Activated CD4-positive, alpha-beta memory T cell treated with anti-CD3 and anti-CD28 coated beads for 36 hours (primary cell): ENCODE data around the gene SLCO2A1. TPM values are rescaled to one million over a fixed set of nuclear protein-coding genes. Genes with fewer than 3 reads are reported as not detected.

Experiments used
- CTCF ChIA-PET: fragments of 350-600 bp; sonication (Branson Sonifier 250); formaldehyde crosslinking; loops from one replicate; lab custom pipeline; 2021; ENCODE audit warnings: antibody characterized with exemption, inconsistent platforms; lab: Charles Lee
- POLR2A ChIA-PET: fragments of 350-600 bp; sonication (Branson Sonifier 250); formaldehyde crosslinking; loops from one replicate; lab custom pipeline; 2021; ENCODE audit warnings: antibody characterized with exemption; lab: Charles Lee
- DNase-seq: peaks from one replicate; pipeline ENCODE4 v3.0.0-alpha.2; 2020
- H3K27ac Mint-ChIP-seq: one replicate; pipeline ENCODE4 v1.8.0; 2021; ENCODE audit warnings: mixed read lengths
- H3K27me3 Mint-ChIP-seq: one replicate; pipeline ENCODE4 v1.8.0; 2021; ENCODE audit warnings: mixed read lengths
- H3K36me3 Mint-ChIP-seq: one replicate; pipeline ENCODE4 v1.8.0; 2021; ENCODE audit warnings: mixed read lengths
- H3K4me1 Mint-ChIP-seq: one replicate; pipeline ENCODE4 v1.8.0; 2021; ENCODE audit warnings: low read depth, mixed read lengths
- H3K4me3 Mint-ChIP-seq: one replicate; pipeline ENCODE4 v1.8.0; 2021; ENCODE audit warnings: mild to moderate bottlenecking, mixed read lengths
- H3K9me3 Mint-ChIP-seq: one replicate; pipeline ENCODE4 v1.8.0; 2021; ENCODE audit warnings: mixed read lengths
- intact Hi-C: fragments of 100-400 bp; cut with micrococcal nuclease; formaldehyde crosslinking; loops from one replicate; pipeline ENCODE4 v1.15.1; 2023
- total RNA-seq, 2 experiments: library from RNA; stranded (reverse); gene quantifications; one replicate each; pipeline ENCODE4 v1.2.3, GENCODE V29; 2021

SLCO2A1 gene
- total RNA-seq, 2 experiments from 2014 or later = not detected

- DNase-seq = no peak
- intact Hi-C loops = loop anchor here (10.0 kb wide), 1 partner anchor 540 kb away; no protein-coding TSS in a partner anchor
- Mint-ChIP-seq H3K9me3 (no peaks in the 10 kb centered on the region), H3K27me3 (peaks cover 3% of the 10 kb centered on the region), H3K4me3 (no peak overlapping the region), H3K36me3 (no peaks in the 10 kb centered on the region), H3K27ac (peak overlapping the region; percentile 42), H3K4me1 (no peaks in the 10 kb centered on the region)
- CTCF ChIA-PET = no interaction called here
- POLR2A ChIA-PET = no interaction called here
These were observed 94.5 kb downstream of the SLCO2A1 start for GRCh38 chr3:133934996-133935842.

- Mint-ChIP-seq H3K27me3 (peaks cover 3% of the 10 kb centered on the region), H3K36me3 (no peaks in the 10 kb centered on the region), H3K27ac (no peak overlapping the region), H3K4me3 (no peak overlapping the region), H3K9me3 (no peaks in the 10 kb centered on the region), H3K4me1 (no peaks in the 10 kb centered on the region)
- ChIA-PET POLR2A (no interaction called here), CTCF (no interaction called here)
- DNase-seq = no peak
- intact Hi-C loops = loop anchor here (10.0 kb wide), 1 partner anchor 540 kb away; no protein-coding TSS in a partner anchor
These were observed 95.4 kb downstream of the SLCO2A1 start for GRCh38 chr3:133934073-133934970.

GRCh38 chr3:133933097-133934024, 96.4 kb downstream of the SLCO2A1 start:
- Mint-ChIP-seq H3K27me3 (peaks cover 7% of the 10 kb centered on the region), H3K4me1 (no peaks in the 10 kb centered on the region), H3K36me3 (no peaks in the 10 kb centered on the region), H3K27ac (no peak overlapping the region), H3K9me3 (no peaks in the 10 kb centered on the region), H3K4me3 (no peak overlapping the region)
- intact Hi-C loops = loop anchor here (10.0 kb wide), 1 partner anchor 541 kb away; no protein-coding TSS in a partner anchor
- POLR2A ChIA-PET = no interaction called here
- DNase-seq = no peak
- CTCF ChIA-PET = no interaction called here

- ChIA-PET CTCF (no interaction called here), POLR2A (no interaction called here)
- intact Hi-C loops = loop anchor here (10.0 kb wide), 1 partner anchor 543 kb away; no protein-coding TSS in a partner anchor
- H3K4me1 Mint-ChIP-seq = peaks cover 6% of the 10 kb centered on the region
- no peak overlapping the region for H3K4me3 Mint-ChIP-seq
- peaks cover 12% of the 10 kb centered on the region for H3K27me3 Mint-ChIP-seq
- no peak for DNase-seq
- H3K9me3 Mint-ChIP-seq = no peaks in the 10 kb centered on the region
- H3K36me3 Mint-ChIP-seq = no peaks in the 10 kb centered on the region
- H3K27ac Mint-ChIP-seq = no peak overlapping the region
These were observed 97.7 kb downstream of the SLCO2A1 start for GRCh38 chr3:133932009-133932408.

- no peak for DNase-seq
- H3K36me3 Mint-ChIP-seq = no peaks in the 10 kb centered on the region
- no peak overlapping the region for H3K27ac Mint-ChIP-seq
- ChIA-PET CTCF (no interaction called here), POLR2A (no interaction called here)
- intact Hi-C loops = loop anchor here (10.0 kb wide), 1 partner anchor 544 kb away; no protein-coding TSS in a partner anchor
- peaks cover 12% of the 10 kb centered on the region for H3K27me3 Mint-ChIP-seq
- no peaks in the 10 kb centered on the region for H3K9me3 Mint-ChIP-seq
- H3K4me1 Mint-ChIP-seq = peaks cover 6% of the 10 kb centered on the region
- H3K4me3 Mint-ChIP-seq = no peak overlapping the region
These were observed 98.6 kb downstream of the SLCO2A1 start for GRCh38 chr3:133931084-133931483.

GRCh38 chr3:133930341-133930933, 99.3 kb downstream of the SLCO2A1 start:
- intact Hi-C loops = loop anchor here (10.0 kb wide), 1 partner anchor 544 kb away; no protein-coding TSS in a partner anchor
- Mint-ChIP-seq H3K4me1 (peaks cover 6% of the 10 kb centered on the region), H3K9me3 (no peaks in the 10 kb centered on the region), H3K27me3 (peaks cover 9% of the 10 kb centered on the region), H3K36me3 (no peaks in the 10 kb centered on the region), H3K4me3 (no peak overlapping the region), H3K27ac (no peak overlapping the region)
- no peak for DNase-seq
- POLR2A ChIA-PET = no interaction called here
- CTCF ChIA-PET = interaction anchor here (1.4 kb wide), 1 partner anchor 281 kb away, joined by 6 read pairs; no protein-coding TSS in a partner anchor

- peaks cover 10% of the 10 kb centered on the region for H3K27me3 Mint-ChIP-seq
- H3K27ac Mint-ChIP-seq = no peak overlapping the region
- ChIA-PET POLR2A (no interaction called here), CTCF (interaction anchor here (1.5 to 2.0 kb wide), 2 partner anchors 10 to 111 kb away, joined by 3 to 16 read pairs; no protein-coding TSS in a partner anchor)
- H3K9me3 Mint-ChIP-seq = no peaks in the 10 kb centered on the region
- H3K4me1 Mint-ChIP-seq = peaks cover 6% of the 10 kb centered on the region
- H3K4me3 Mint-ChIP-seq = no peak overlapping the region
- intact Hi-C loops = loop anchor here (5.0 to 10.0 kb wide), 3 partner anchors 354 to 1202 kb away; partner anchors contain the start of gene CDV3
- H3K36me3 Mint-ChIP-seq = no peaks in the 10 kb centered on the region
- no peak for DNase-seq
These were observed 100.7 kb downstream of the SLCO2A1 start for GRCh38 chr3:133928903-133929607.

- Mint-ChIP-seq H3K4me1 (peaks cover 6% of the 10 kb centered on the region), H3K9me3 (no peaks in the 10 kb centered on the region), H3K27me3 (peaks cover 10% of the 10 kb centered on the region), H3K27ac (no peak overlapping the region), H3K36me3 (no peaks in the 10 kb centered on the region), H3K4me3 (no peak overlapping the region)
- no peak for DNase-seq
- POLR2A ChIA-PET = no interaction called here
- intact Hi-C loops = loop anchor here (5.0 to 10.0 kb wide), 3 partner anchors 354 to 1201 kb away; partner anchors contain the start of gene CDV3
- CTCF ChIA-PET = interaction anchor here (0.8 to 2.0 kb wide), 5 partner anchors 9 to 266 kb away, joined by 3 to 16 read pairs (median 3); no protein-coding TSS in a partner anchor
These were observed 101.4 kb downstream of the SLCO2A1 start for GRCh38 chr3:133928136-133928893.

GRCh38 chr3:133927540-133928066, 102.1 kb downstream of the SLCO2A1 start:
- intact Hi-C loops = loop anchor here (1.0 to 10.0 kb wide), 5 partner anchors 108 to 1200 kb away; partner anchors contain the start of gene CDV3
- DNase-seq = peak; percentile 72
- peaks cover 6% of the 10 kb centered on the region for H3K4me1 Mint-ChIP-seq

More at GRCh38 chr3:133927540-133928066, 102.1 kb downstream of the SLCO2A1 start:
- H3K27ac Mint-ChIP-seq = no peak overlapping the region
- CTCF ChIA-PET = interaction anchor here (0.8 to 2.0 kb wide), 5 partner anchors 9 to 265 kb away, joined by 3 to 16 read pairs (median 3); no protein-coding TSS in a partner anchor
- H3K27me3 Mint-ChIP-seq = peaks cover 10% of the 10 kb centered on the region
- H3K36me3 Mint-ChIP-seq = no peaks in the 10 kb centered on the region
- POLR2A ChIA-PET = no interaction called here
- H3K4me3 Mint-ChIP-seq = peak overlapping the region; percentile 38
- H3K9me3 Mint-ChIP-seq = no peaks in the 10 kb centered on the region
